Measurements from ENCODE around the gene MRPL41. TPM values are rescaled to one million over a fixed set of nuclear protein-coding genes. Genes with fewer than 3 reads are reported as not detected.

MRPL41 gene
- total and polyA plus RNA-seq, 2 of the 13 experiments (the other 11 are each of a cell fraction or from before 2014, with no cell fraction given), result 20.9 to 54.0 TPM

DNA sequence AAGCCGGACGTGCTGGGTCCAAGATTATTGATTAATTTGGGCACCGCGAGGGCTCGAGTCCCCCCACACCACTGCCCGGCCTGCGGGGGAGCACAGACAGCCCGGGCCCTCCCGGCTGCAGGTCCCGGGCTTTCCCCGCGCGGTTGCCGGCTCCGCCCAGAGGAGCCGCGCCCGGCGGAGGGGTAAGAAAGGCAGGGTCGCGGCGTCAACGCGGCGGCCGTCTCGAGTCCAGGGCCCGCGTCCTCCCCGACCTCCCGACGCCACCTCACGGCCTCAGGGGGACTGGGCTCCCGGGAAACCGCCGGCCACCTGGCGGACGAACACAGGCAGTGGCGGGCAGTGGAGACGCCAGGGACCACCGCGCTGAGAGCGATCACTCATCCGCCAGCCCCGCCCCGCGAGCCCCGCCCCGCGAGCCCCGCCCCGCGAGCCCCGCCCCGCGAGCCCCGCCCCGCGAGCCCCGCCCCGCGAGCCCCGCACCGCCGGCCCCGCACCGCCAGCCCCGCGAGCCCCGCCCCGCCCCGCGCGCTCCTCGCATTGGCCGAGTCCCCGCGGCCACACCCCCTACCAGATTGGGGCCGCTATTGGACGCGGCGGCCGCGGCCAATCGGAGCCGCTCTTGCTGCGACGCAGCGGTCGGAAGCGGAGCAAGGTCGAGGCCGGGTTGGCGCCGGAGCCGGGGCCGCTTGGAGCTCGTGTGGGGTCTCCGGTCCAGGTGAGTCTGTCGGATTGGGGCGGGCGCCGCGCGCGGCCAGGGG lies at the start of gene MRPL41 (continued):
- no peak for TF ChIP-seq THAP8 (CRISPR knock-in tag; IDR thresholded peaks at IDR 0.05; ENCODE audit: borderline replicate concordance)
- TF ChIP-seq ZFP41 (CRISPR knock-in tag; IDR thresholded peaks at IDR 0.05; ENCODE audit: borderline replicate concordance), result no peak
- TF ChIP-seq RBM39 (IDR thresholded peaks at IDR 0.05; ENCODE audit: low read depth, low read length, poor library complexity, severe bottlenecking), result no peak
- TF ChIP-seq, protein P1, sequence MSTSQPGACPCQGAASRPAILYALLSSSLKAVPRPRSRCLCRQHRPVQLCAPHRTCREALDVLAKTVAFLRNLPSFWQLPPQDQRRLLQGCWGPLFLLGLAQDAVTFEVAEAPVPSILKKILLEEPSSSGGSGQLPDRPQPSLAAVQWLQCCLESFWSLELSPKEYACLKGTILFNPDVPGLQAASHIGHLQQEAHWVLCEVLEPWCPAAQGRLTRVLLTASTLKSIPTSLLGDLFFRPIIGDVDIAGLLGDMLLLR (CRISPR knock-in tag; IDR thresholded peaks at IDR 0.05), result no peak; the same call in 1 of the 2 replicates
- TF ChIP-seq TMF1 (CRISPR knock-in tag; IDR thresholded peaks at IDR 0.05; ENCODE audit: low read depth), result no peak
- TF ChIP-seq ZBTB43 (CRISPR knock-in tag; conservative IDR thresholded peaks at IDR 0.05), result no peak
- 0 out of 2 replicates have a peak, but pooled peaks have one; percentile 23 for TF ChIP-seq ZNF691 (CRISPR knock-in tag; IDR thresholded peaks at IDR 0.05; ENCODE audit: borderline replicate concordance, low read depth)
- no peak for TF ChIP-seq ZSCAN30 (CRISPR knock-in tag; IDR thresholded peaks at IDR 0.05)
- TF ChIP-seq BHLHE40 (IDR thresholded peaks at IDR 0.05; ENCODE audit: low read length), result no peak
- TF ChIP-seq, protein P2, sequence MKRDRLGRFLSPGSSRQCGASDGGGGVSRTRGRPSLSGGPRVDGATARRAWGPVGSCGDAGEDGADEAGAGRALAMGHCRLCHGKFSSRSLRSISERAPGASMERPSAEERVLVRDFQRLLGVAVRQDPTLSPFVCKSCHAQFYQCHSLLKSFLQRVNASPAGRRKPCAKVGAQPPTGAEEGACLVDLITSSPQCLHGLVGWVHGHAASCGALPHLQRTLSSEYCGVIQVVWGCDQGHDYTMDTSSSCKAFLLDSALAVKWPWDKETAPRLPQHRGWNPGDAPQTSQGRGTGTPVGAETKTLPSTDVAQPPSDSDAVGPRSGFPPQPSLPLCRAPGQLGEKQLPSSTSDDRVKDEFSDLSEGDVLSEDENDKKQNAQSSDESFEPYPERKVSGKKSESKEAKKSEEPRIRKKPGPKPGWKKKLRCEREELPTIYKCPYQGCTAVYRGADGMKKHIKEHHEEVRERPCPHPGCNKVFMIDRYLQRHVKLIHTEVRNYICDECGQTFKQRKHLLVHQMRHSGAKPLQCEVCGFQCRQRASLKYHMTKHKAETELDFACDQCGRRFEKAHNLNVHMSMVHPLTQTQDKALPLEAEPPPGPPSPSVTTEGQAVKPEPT (CRISPR knock-in tag; IDR thresholded peaks at IDR 0.05; ENCODE audit: low read depth), result no peak
- TF ChIP-seq NFE2L1 (CRISPR knock-in tag; IDR thresholded peaks at IDR 0.05; ENCODE audit: borderline replicate concordance), result no peak
- TF ChIP-seq ARNT (IDR thresholded peaks at IDR 0.05), result no peak
- no peak for TF ChIP-seq ZSCAN5A (CRISPR knock-in tag; IDR thresholded peaks at IDR 0.05; ENCODE audit: borderline replicate concordance)
- TF ChIP-seq, protein P3, sequence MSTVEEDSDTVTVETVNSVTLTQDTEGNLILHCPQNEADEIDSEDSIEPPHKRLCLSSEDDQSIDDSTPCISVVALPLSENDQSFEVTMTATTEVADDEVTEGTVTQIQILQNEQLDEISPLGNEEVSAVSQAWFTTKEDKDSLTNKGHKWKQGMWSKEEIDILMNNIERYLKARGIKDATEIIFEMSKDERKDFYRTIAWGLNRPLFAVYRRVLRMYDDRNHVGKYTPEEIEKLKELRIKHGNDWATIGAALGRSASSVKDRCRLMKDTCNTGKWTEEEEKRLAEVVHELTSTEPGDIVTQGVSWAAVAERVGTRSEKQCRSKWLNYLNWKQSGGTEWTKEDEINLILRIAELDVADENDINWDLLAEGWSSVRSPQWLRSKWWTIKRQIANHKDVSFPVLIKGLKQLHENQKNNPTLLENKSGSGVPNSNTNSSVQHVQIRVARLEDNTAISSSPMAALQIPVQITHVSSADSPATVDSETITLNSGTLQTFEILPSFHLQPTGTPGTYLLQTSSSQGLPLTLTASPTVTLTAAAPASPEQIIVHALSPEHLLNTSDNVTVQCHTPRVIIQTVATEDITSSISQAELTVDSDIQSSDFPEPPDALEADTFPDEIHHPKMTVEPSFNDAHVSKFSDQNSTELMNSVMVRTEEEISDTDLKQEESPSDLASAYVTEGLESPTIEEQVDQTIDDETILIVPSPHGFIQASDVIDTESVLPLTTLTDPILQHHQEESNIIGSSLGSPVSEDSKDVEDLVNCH (CRISPR knock-in tag; IDR thresholded peaks at IDR 0.05), result no peak
- no peak for TF ChIP-seq CHD4 (IDR thresholded peaks at IDR 0.05; ENCODE audit: borderline replicate concordance, low read length)
- TF ChIP-seq FOXK1 (CRISPR knock-in tag; IDR thresholded peaks at IDR 0.05; ENCODE audit: borderline replicate concordance, low read depth), result no peak
- no peak for TF ChIP-seq ISX (CRISPR knock-in tag; conservative IDR thresholded peaks at IDR 0.05)

All from HepG2 (cell line).